DOHH2 (cell line): ENCODE data around the gene SGTA.
A peak's percentile ranks its signal among the peaks of the same experiment; 100 is the strongest.

Experiments
- H3F3A ChIP-seq: fragments of 200-600 bp; sonication (generic), shearing (Covaris generic); 2 replicates; pipeline ENCODE4 v1.6.0; 2016; ENCODE audit warnings: antibody characterized with exemption, mild to moderate bottlenecking; ENCODE audit not compliant: control insufficient read depth, insufficient read depth
- H3K27ac ChIP-seq: fragments of 200-600 bp; sonication (generic); 2 replicates; pipeline ENCODE4 v1.5.1; 2014; ENCODE audit warnings: low read depth, mild to moderate bottlenecking, low read length, moderate library complexity
- H3K27me3 ChIP-seq: fragments of 200-600 bp; sonication (generic); 2 replicates; pipeline ENCODE4 v1.6.1; 2014; ENCODE audit warnings: mild to moderate bottlenecking, low read length, mixed read lengths; ENCODE audit not compliant: control insufficient read depth
- H3K36me3 ChIP-seq: fragments of 200-600 bp; sonication (generic); 2 replicates; pipeline ENCODE4 v1.6.1; 2014; ENCODE audit warnings: mild to moderate bottlenecking, low read length, moderate library complexity, mixed read lengths; ENCODE audit not compliant: control insufficient read depth
- H3K4me1 ChIP-seq: fragments of 200-600 bp; sonication (generic); 2 replicates; pipeline ENCODE4 v1.6.1; 2014; ENCODE audit warnings: mild to moderate bottlenecking, low read length, mixed read lengths; ENCODE audit not compliant: control insufficient read depth
- H3K4me2 ChIP-seq: fragments of 200-600 bp; sonication (generic); 2 replicates; pipeline ENCODE4 v1.6.0; 2014; ENCODE audit warnings: mild to moderate bottlenecking, low read length, moderate library complexity
- H3K4me3 ChIP-seq: fragments of 200-600 bp; sonication (generic); 2 replicates; pipeline ENCODE4 v1.5.1; 2014; ENCODE audit warnings: mild to moderate bottlenecking, low read length, mixed read lengths
- H3K79me2 ChIP-seq: fragments of 200-600 bp; sonication (generic); 2 replicates; pipeline ENCODE4 v1.6.1; 2014; ENCODE audit warnings: mild to moderate bottlenecking, low read length, mixed read lengths; ENCODE audit not compliant: control insufficient read depth
- H3K9me2 ChIP-seq: fragments of 200-600 bp; sonication (generic); replicated peaks from 2 replicates; pipeline ENCODE4 v1.6.1; 2014; ENCODE audit warnings: mild to moderate bottlenecking, low read length, mixed read lengths; ENCODE audit not compliant: control insufficient read depth
- H3K9me3 ChIP-seq: fragments of 200-600 bp; sonication (generic); 2 replicates; pipeline ENCODE4 v1.6.1; 2014; ENCODE audit warnings: antibody characterized with exemption, low read length, mixed read lengths; ENCODE audit not compliant: control insufficient read depth, insufficient read depth
- H4K20me1 ChIP-seq: fragments of 200-600 bp; sonication (generic); 2 replicates; pipeline ENCODE4 v1.6.0; 2014; ENCODE audit warnings: low read depth, mild to moderate bottlenecking, antibody characterized with exemption, low read length, moderate library complexity; ENCODE audit not compliant: control insufficient read depth, insufficient read depth
- EZH2phosphoT487 ChIP-seq: fragments of 200-600 bp; sonication (generic); IDR thresholded peaks from 2 replicates; pipeline ENCODE4 v1.6.1; 2017; ENCODE audit warnings: borderline replicate concordance, mild to moderate bottlenecking, antibody characterized with exemption, low read length, moderate library complexity, mixed read lengths
- TF ChIP-seq, protein P1 (sequence below): fragments of 200-600 bp; sonication (generic); IDR thresholded peaks from one replicate; pipeline ENCODE4 v1.5.1; 2014; ENCODE audit warnings: antibody characterized with exemption, mild to moderate bottlenecking, low read depth, low read length; ENCODE audit not compliant: poor library complexity, severe bottlenecking

The SGTA gene

DNA sequence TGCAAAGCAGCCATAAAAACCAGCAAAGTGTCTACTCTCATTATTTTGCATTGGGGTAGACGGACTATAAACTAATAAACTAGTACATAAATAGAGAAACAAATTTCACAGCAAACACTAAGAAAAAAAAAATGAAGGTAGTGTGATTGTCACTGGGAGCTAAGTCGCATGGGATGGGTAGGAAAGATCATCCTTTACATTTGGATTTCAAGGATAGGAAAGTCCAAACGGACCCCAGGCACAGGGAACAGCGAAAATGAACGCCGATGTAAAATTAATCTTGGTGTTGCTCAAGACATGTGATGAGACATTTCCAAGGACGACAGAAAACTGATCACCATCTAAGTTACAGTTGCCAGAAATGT lies 690 bp upstream of the SGTA start:
- H4K20me1 ChIP-seq: peaks cover 30% of the 10 kb centered on the region
- peaks cover 73% of the 10 kb centered on the region for H3K4me1 ChIP-seq
- H3K36me3 ChIP-seq: peaks cover 66% of the 10 kb centered on the region

GRCh38 chr19:2782329-2782935 lies 641 bp downstream of the SGTA start:
- peaks cover 20% of the 10 kb centered on the region for H4K20me1 ChIP-seq

More for the DNA sequence above, 690 bp upstream of the SGTA start:
- Histone ChIP-seq H3F3A (peaks cover 5% of the 10 kb centered on the region), H3K27me3 (no peaks in the 10 kb centered on the region), H3K79me2 (peaks cover 85% of the 10 kb centered on the region), H3K9me2 (no peaks in the 10 kb centered on the region), H3K9me3 (no peaks in the 10 kb centered on the region), H3K4me3 (peak overlapping the region; percentile 94), H3K4me2 (peak overlapping the region; percentile 93), H3K27ac (peak overlapping the region; percentile 81)
- TF ChIP-seq, protein P1, sequence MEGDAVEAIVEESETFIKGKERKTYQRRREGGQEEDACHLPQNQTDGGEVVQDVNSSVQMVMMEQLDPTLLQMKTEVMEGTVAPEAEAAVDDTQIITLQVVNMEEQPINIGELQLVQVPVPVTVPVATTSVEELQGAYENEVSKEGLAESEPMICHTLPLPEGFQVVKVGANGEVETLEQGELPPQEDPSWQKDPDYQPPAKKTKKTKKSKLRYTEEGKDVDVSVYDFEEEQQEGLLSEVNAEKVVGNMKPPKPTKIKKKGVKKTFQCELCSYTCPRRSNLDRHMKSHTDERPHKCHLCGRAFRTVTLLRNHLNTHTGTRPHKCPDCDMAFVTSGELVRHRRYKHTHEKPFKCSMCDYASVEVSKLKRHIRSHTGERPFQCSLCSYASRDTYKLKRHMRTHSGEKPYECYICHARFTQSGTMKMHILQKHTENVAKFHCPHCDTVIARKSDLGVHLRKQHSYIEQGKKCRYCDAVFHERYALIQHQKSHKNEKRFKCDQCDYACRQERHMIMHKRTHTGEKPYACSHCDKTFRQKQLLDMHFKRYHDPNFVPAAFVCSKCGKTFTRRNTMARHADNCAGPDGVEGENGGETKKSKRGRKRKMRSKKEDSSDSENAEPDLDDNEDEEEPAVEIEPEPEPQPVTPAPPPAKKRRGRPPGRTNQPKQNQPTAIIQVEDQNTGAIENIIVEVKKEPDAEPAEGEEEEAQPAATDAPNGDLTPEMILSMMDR: no peak
- no peak for TF ChIP-seq EZH2phosphoT487

GRCh38 chr19:2780284-2780683 lies 2.8 kb downstream of the SGTA start:
- peaks cover 85% of the 10 kb centered on the region for H3K79me2 ChIP-seq
- H3K4me1 ChIP-seq: peaks cover 65% of the 10 kb centered on the region
- peaks cover 24% of the 10 kb centered on the region for H4K20me1 ChIP-seq
- H3F3A ChIP-seq: peaks cover 5% of the 10 kb centered on the region
- peaks cover 71% of the 10 kb centered on the region for H3K36me3 ChIP-seq
- H3K27ac ChIP-seq: no peak overlapping the region
- H3K9me3 ChIP-seq: no peaks in the 10 kb centered on the region
- no peaks in the 10 kb centered on the region for H3K9me2 ChIP-seq
- TF ChIP-seq, protein P1: no peak
- no peak for TF ChIP-seq EZH2phosphoT487
- peak overlapping the region; percentile 93 for H3K4me2 ChIP-seq
- no peaks in the 10 kb centered on the region for H3K27me3 ChIP-seq
- H3K4me3 ChIP-seq: peak overlapping the region; percentile 13; the same call in 1 of the 2 replicates

More at GRCh38 chr19:2782329-2782935, 641 bp downstream of the SGTA start:
- TF ChIP-seq EZH2phosphoT487: no peak
- TF ChIP-seq, protein P1: no peak
- peak overlapping the region; percentile 94 for H3K4me3 ChIP-seq
- H3K27me3 ChIP-seq: no peaks in the 10 kb centered on the region
- H3K4me2 ChIP-seq: peak overlapping the region; percentile 93
- peak overlapping the region; percentile 56 for H3K27ac ChIP-seq
- peaks cover 66% of the 10 kb centered on the region for H3K36me3 ChIP-seq
- H3K9me3 ChIP-seq: no peaks in the 10 kb centered on the region
- H3K4me1 ChIP-seq: peaks cover 65% of the 10 kb centered on the region
- peaks cover 85% of the 10 kb centered on the region for H3K79me2 ChIP-seq
- H3F3A ChIP-seq: peaks cover 5% of the 10 kb centered on the region
- no peaks in the 10 kb centered on the region for H3K9me2 ChIP-seq
